Activated gamma-delta T cell treated with Interleukin-2 at 50 U/mL for 16 hours (primary cell): ENCODE data around the gene NEBL.

ENCODE experiments used
- DNase-seq: peaks from one replicate; pipeline ENCODE4 v3.0.0-alpha.2; 2020

NEBL gene

GRCh38 chr10:20863008-20863407 is 34.1 kb downstream of the NEBL start:
- DNase-seq = no peak

GRCh38 chr10:20858292-20859124 is 38.6 kb downstream of the NEBL start:
- DNase-seq = no peak

GRCh38 chr10:20856484-20856883 is 40.6 kb downstream of the NEBL start:
- DNase-seq = no peak

DNA sequence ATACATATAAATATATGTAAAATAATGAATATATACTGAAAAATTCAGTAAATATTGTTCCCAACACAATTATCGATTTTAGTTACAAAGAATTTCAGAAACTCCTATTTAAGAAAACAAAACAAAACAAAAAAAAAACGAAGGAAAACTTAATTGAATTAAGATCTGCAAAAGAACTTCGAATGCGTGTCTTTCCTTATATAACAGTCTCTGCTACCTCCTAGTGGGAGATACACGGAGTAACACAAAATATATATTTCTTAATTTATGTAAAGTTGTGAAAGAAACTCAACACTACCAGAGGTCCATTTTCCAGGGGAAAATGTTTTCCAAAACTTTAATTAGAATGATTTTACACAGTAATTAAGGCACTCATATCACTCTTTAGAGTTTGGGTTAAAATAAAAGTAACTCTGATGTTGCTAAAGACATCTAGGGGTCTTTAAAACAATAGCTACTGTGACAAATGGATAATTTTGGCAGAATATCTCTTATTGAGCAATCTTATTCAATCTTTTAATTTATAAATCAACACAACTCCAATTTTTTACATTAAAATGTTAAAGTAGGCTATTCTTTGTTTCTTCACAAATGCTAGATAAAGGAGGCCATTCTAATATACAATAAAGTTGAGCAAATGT is 41.6 kb downstream of the NEBL start:
- no peak for DNase-seq

DNA sequence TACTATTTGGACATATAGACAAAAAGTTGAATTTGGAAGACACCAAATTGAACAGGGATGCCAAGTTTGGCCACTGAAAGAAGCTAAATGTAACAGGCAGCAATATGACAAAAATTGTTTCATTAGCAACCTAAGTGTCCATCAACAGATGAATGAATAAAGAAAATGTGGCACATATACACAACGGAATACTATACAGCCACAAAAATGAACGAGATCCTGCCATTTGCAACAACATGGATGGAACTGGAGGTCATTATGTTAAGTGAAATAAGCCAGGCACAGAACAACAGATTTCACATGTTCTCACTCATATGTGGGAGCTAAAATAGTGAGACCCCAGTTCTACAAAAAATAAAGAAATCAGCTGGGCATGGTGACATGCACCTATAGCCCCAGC is 43.8 kb downstream of the NEBL start:
- no peak for DNase-seq

DNA sequence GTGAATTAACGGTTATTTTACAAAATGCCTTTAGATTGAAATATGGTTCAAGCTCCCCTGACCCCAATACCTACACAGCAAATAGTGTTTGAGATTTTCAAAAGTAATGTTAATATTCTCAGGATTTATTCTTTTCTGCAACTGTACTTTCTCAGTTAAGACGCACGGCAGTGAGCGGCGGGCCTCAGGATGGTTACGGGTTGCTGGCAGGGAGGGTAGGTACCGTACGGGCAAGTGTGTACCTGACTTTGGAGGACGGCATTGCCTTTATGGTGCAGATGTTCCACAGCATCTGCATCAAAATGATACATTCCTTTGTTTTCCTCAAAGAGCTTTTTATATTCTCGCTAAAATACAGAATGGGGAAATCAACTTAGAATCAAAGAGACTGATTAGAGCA is 44.8 kb downstream of the NEBL start:
- no peak for DNase-seq

GRCh38 chr10:20847512-20847911 is 49.6 kb downstream of the NEBL start:
- DNase-seq = no peak

GRCh38 chr10:20846263-20846662 is 50.8 kb downstream of the NEBL start:
- no peak for DNase-seq

- DNase-seq = no peak
Measured at GRCh38 chr10:20841419-20841818, 55.7 kb downstream of the NEBL start.

DNA sequence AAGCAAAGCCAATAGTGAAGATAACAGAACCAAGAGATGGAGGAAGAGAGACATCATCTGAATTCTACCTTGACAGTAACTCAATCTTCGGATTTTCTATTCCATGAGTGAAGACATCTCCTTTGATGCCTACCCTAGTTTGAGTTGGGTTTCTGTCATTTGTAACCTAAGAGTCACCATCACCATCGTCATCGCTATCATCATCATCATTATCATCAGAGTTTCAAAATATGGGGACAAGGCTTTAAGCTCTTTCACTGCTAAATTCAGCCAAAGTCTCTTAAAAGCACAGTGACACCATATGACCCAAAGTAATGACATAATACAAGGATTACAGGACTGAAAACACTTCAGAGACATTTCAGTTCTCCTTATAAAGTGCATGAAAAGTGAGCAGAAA is 57.2 kb downstream of the NEBL start:
- no peak for DNase-seq

- DNase-seq = no peak
Measured at GRCh38 chr10:20839141-20839540, 58.0 kb downstream of the NEBL start.

- no peak for DNase-seq
Measured at GRCh38 chr10:20836401-20836800, 60.7 kb downstream of the NEBL start.

DNA sequence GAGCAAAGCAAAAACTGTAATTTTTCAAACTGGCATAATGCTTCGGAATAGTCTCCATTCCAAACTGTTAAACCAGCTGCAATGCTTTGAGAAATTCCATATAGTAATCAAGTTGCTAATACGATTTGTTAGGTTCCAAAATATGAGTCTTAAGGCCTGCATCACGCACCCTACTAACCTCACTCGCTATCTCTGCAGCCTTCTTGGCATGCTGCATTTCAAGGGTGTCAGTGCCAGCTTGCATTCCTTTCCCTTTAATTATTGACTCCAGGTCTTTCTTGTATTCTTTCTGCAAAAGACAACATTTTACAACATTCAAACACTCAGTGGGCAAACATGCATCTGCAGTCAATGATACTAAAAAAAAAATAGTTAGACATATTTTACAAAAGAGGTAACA is 61.8 kb downstream of the NEBL start:
- DNase-seq = no peak

DNA sequence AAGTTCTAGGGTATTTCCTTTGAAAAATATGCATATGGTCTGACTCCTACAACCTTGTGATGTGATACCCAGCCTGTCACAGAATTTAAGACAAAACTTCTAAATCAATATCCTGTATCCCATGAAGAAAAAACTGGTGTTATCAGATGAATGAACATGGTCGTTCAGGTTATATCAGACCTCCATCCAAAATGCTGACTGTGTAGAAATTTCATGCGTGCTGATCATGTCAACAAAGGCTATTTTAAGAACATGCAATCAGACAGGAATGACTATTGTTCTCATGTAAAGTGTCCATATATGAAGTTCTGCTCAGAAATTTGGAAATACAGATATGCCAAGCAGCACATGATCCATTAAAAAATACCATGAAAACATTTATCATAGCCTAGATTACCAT is 62.3 kb downstream of the NEBL start:
- no peak for DNase-seq

DNA sequence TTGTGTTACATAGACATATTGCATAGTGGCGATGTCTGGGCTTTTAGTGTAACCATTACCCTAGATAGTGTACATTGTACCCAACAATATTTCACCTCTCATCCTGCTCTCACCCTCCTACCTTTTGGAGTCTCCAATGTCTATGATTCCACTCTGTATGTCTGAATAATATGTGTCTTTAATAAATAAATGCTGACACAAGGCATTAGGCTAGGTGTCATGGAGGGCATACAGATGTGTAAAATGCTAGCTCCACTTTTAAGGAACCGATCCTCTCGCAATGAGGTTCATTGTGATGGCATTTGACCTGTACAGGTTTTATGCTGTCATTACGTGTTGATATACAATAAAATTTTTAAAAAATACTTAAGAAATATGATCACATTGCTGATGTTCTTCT is 74.3 kb downstream of the NEBL start:
- DNase-seq = no peak

DNA sequence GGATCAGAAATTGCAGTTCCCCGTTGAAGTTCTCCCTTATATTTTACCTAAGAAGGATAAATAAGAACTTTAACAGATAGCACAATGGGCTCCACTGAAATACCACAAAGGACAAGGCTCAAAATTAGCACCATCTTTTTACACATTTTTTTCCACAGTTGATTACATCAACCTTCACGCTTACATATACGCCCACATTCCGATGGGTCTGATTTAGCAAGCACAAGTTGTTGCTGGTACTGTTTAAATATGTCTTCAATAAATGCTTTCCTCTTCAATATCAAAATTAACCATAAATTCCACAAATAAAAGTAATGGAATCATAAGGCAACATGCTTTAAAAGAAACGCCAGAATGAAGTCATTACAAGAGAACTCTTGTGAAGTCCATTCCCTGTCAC is 79.5 kb downstream of the NEBL start:
- DNase-seq = no peak

GRCh38 chr10:20817116-20817515 is 80.0 kb downstream of the NEBL start:
- no peak for DNase-seq

DNA sequence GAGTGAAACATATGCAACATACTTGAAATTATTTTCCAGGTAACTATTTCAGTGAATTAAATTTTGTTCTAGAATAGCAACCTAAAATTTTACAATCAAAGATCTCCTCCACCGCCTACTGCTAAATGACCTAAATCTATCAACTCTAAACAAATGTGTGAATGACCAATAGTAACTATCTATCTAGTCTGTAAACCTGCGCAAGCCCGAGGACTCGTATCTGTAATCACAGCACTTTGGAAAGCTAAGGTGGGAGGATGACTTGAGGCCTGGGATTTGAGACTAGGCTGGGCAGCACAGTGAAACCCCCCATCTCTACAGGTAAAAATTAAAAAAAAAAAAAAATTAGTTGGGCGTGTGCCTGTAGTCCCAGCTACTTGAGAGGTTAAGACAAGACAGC is 83.0 kb downstream of the NEBL start:
- no peak for DNase-seq

GRCh38 chr10:20811131-20811530 is 86.0 kb downstream of the NEBL start:
- no peak for DNase-seq

GRCh38 chr10:20809631-20810030 is 87.5 kb downstream of the NEBL start:
- DNase-seq = no peak

DNA sequence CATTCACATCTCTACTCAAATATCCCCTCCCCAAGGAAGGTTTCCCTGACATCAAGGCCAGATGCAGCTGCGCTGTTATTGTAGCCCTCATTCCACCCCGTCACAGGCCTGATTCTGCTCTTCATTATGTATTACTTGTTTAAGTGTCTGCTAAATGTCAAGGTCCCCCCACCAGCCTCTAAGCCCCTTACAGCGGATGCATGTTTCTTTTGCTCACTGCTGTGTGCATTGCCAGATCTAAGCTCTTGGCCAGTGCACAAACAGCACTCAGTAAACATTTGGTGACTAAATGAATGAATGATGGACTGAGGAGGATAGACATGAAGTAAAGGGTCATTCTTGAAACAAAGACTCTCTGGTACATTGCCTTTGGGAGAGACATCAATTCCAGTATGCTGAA is 90.6 kb downstream of the NEBL start:
- no peak for DNase-seq

GRCh38 chr10:20797290-20797689 is 99.8 kb downstream of the NEBL start:
- no peak for DNase-seq

DNA sequence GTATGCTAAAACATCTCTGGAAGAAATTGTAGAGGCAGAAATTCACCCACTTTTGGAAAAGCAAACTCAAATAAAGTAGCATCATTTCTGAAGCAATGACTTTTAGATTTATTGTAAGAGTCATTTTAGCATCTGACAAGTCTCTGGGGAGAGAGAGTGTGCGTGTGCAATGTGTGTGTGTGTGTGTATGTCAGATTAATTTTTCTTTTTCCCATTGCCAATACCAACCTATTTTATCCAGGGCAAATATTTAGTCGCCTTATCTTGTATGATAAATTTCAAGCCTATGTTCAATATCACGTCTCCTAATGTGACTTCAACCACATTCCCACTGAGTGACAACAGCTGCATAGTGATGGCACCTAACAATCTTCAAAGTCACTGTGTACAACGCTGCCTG is 101.7 kb downstream of the NEBL start:
- no peak for DNase-seq

DNA sequence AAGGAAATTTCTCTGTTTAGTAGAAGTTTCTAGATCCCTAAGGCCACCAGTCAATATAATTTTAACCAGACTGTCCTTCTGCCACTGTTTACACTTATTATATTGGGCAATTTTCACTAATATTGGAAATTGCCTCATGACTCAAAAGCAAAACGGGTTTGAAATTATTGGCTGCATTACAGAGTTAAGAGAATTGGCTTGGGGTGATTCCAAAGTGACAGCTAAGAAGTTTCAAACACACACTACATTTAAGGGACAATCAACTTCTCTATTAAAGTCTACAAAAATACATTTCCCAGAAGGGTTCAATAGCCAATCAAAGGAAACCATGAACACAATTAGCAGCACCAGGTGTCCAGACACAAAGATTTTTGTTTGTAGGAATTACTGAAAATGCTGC is 111.9 kb downstream of the NEBL start:
- no peak for DNase-seq
